Smooth muscle cell (in vitro differentiated cells): Measurements from ENCODE around the gene KIF3B. TPM values are rescaled to one million over a fixed set of nuclear protein-coding genes. Genes with fewer than 3 reads are reported as not detected.

Source experiments
- DNase-seq: peaks from one replicate; lab custom pipeline; 2025; ENCODE audit not compliant: unreplicated experiment; lab: John Stamatoyannopoulos, UW
- H2AFZ ChIP-seq: fragments of 200-600 bp; sonication (generic); 2 replicates; pipeline ENCODE4 v1.6.0; 2016; ENCODE audit warnings: antibody characterized with exemption, low read depth, mild to moderate bottlenecking
- H3F3A ChIP-seq: fragments of 200-600 bp; sonication (generic); 2 replicates; pipeline ENCODE4 v1.6.0; 2017; ENCODE audit warnings: antibody characterized with exemption, low read depth
- H3K27ac ChIP-seq: fragments of 200-600 bp; sonication (generic); 2 replicates; pipeline ENCODE4 v1.5.1; 2016; ENCODE audit warnings: low read depth, mild to moderate bottlenecking
- H3K27me3 ChIP-seq: fragments of 200-600 bp; sonication (generic); 2 replicates; pipeline ENCODE4 v1.6.1; 2016; ENCODE audit warnings: low read depth, mild to moderate bottlenecking
- H3K36me3 ChIP-seq: fragments of 200-600 bp; sonication (generic); 2 replicates; pipeline ENCODE4 v1.5.1; 2016; ENCODE audit warnings: low read depth
- H3K4me1 ChIP-seq: fragments of 200-600 bp; sonication (generic); 2 replicates; pipeline ENCODE4 v1.5.1; 2016; ENCODE audit warnings: low read depth
- H3K4me2 ChIP-seq: fragments of 200-600 bp; sonication (generic); 2 replicates; pipeline ENCODE4 v1.6.0; 2016; ENCODE audit warnings: mild to moderate bottlenecking
- H3K4me3 ChIP-seq: fragments of 200-600 bp; sonication (generic); 2 replicates; pipeline ENCODE4 v1.5.1; 2016; ENCODE audit warnings: mild to moderate bottlenecking
- H3K79me2 ChIP-seq: fragments of 200-600 bp; sonication (generic); 2 replicates; pipeline ENCODE4 v1.6.0; 2016; ENCODE audit warnings: low read depth, mild to moderate bottlenecking
- H3K9ac ChIP-seq: fragments of 200-600 bp; sonication (generic); 2 replicates; pipeline ENCODE4 v1.6.0; 2016; ENCODE audit warnings: low read depth
- H3K9me3 ChIP-seq: fragments of 200-600 bp; sonication (generic); replicated peaks from 2 replicates; pipeline ENCODE4 v1.5.1; 2016; ENCODE audit warnings: low read depth
- H4K20me1 ChIP-seq: fragments of 200-600 bp; sonication (generic); 2 replicates; pipeline ENCODE4 v1.6.0; 2016; ENCODE audit warnings: low read depth
- CTCF ChIP-seq: fragments of 200-600 bp; sonication (generic); IDR thresholded peaks from 2 replicates; pipeline ENCODE4 v1.5.1; 2017; ENCODE audit warnings: borderline replicate concordance, mild to moderate bottlenecking, antibody characterized with exemption; ENCODE audit not compliant: insufficient read depth, poor library complexity, severe bottlenecking
- WGBS: methylation state at CpG from one replicate; pipeline ENCODE4 v1.1.7; 2016; ENCODE audit warnings: low lambda C conversion rate; 5-methylcytosine and 5-hydroxymethylcytosine counted together
- polyA plus RNA-seq: library from polyadenylated mRNA; unstranded; fragments of >200 nt; fragmentation: Nextera tagmentation; extraction: Ambion mirVana; gene quantifications from 2 replicates; pipeline ENCODE4 v1.2.1, GENCODE V29; 2016
- total RNA-seq: library from RNA; depleted of rRNA; stranded (reverse); fragments of >200 nt; gene quantifications from 2 replicates; pipeline ENCODE4 v1.2.3, GENCODE V29; 2014

The KIF3B gene
- total RNA-seq (16.7 and 20.0 TPM in 2 replicates), polyA plus RNA-seq (8.2 and 10.2 TPM in 2 replicates)

DNA sequence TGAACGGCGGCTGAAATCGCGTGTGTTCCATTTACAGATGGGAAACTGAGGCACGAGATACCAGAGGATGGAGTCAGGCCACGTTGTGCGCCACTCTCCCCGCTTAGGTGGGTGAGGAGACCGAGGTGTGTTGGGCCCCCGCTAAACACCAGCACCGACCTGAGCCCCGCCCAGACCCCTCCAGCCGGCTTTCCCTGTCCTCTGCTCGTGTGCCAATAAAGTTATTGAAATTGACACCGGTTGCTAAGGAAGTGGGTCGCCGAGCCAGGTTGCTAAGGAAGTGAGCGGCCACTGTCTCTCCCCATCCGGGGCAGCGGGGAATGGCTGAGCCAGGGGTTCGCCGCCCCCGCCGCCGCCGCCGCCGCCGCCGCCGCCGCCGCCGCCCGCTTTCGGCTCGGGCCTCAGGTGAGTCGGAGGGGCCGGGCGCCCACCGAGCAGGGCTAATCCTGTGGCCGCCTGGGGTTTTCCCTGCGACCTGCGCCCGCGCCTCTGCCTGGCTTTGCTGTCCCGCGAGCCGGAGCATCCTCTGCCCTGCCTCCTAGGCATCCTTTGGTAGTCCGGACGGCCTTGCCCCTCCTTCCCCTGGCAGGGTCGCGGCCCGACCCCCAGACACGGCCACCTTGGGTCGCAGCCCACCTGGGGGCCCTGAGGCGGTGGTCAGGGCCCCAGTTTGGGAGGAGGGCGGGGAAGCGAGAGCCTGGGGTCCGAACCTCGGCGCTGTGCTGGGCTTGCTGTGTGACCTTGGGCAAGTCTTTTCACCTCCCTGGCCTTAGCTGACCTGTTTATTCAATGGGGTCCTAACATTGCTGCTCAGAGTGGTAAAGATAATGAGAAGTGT lies at the start of gene KIF3B:
TSS of gene KIF3B (plus strand) at position 291 of the 838 bp plus-strand sequence. CDS start 32,127 bp downstream, outside the sequence.
- H3F3A ChIP-seq, result no peaks in the 10 kb centered on the region
- peak within 1 kb of the TSS; percentile 18 for H3K27ac ChIP-seq
- peak within 1 kb of the TSS; percentile 97 for H3K4me2 ChIP-seq
- no peak for TF ChIP-seq CTCF
- H3K27me3 ChIP-seq, result peaks cover 15% of the 10 kb centered on the region
- H3K4me3 ChIP-seq, result peak within 1 kb of the TSS; percentile 93
- peak within 1 kb of the TSS; percentile 100 for H2AFZ ChIP-seq
- H3K9ac ChIP-seq, result peak within 1 kb of the TSS; percentile 94
- DNase-seq, result peak; percentile 28
- H3K9me3 ChIP-seq, result no peaks in the 10 kb centered on the region
- peaks cover 38% of the 10 kb centered on the region for H3K79me2 ChIP-seq
- H3K4me1 ChIP-seq, result peaks cover 8% of the 10 kb centered on the region
- peaks cover 13% of the 10 kb centered on the region for H4K20me1 ChIP-seq
- WGBS, result 5% methylated on average over 62 of the region's 62 CpGs
- no peaks in the 10 kb centered on the region for H3K36me3 ChIP-seq

GRCh38 chr20:32227744-32228688 lies 49.4 kb upstream of the KIF3B start:
- Histone ChIP-seq H3K9ac (peak overlapping the region; percentile 58), H3K4me3 (no peak overlapping the region), H3K27me3 (no peaks in the 10 kb centered on the region), H2AFZ (no peak overlapping the region), H3K4me2 (peak overlapping the region; percentile 58), H3K36me3 (peaks cover 5% of the 10 kb centered on the region), H3K4me1 (no peaks in the 10 kb centered on the region), H3K79me2 (no peaks in the 10 kb centered on the region), H4K20me1 (no peaks in the 10 kb centered on the region), H3K27ac (peak overlapping the region; percentile 75), H3F3A (no peaks in the 10 kb centered on the region), H3K9me3 (no peaks in the 10 kb centered on the region)
- WGBS, result 73% methylated on average over 22 of the region's 22 CpGs
- TF ChIP-seq CTCF, result no peak
- no peak for DNase-seq

GRCh38 chr20:32229251-32229747 lies 48.2 kb upstream of the KIF3B start:
- H3F3A ChIP-seq, result no peaks in the 10 kb centered on the region
- H3K9me3 ChIP-seq, result no peaks in the 10 kb centered on the region
- H3K36me3 ChIP-seq, result peaks cover 5% of the 10 kb centered on the region
- no peaks in the 10 kb centered on the region for H3K79me2 ChIP-seq
- H3K27ac ChIP-seq, result peak overlapping the region; percentile 75
- no peak for DNase-seq
- WGBS, result 98% methylated on average over 5 of the region's 5 CpGs
- no peak overlapping the region for H3K4me2 ChIP-seq
- no peaks in the 10 kb centered on the region for H3K4me1 ChIP-seq
- no peak overlapping the region for H3K4me3 ChIP-seq
- no peaks in the 10 kb centered on the region for H4K20me1 ChIP-seq
- H2AFZ ChIP-seq, result no peak overlapping the region
- no peak overlapping the region for H3K9ac ChIP-seq
- H3K27me3 ChIP-seq, result no peaks in the 10 kb centered on the region
- TF ChIP-seq CTCF, result no peak
